ENCODE measurements around the gene STX11. TPM values are rescaled to one million over a fixed set of nuclear protein-coding genes. Genes with fewer than 3 reads are reported as not detected.

Gene STX11
- total and polyA plus RNA-seq, 10 of the 15 experiments (the other 5 are each of a cell fraction or from before 2014, with no cell fraction given) = 0.66 to 38.1 (median 19.8) TPM

- TF ChIP-seq ZNF687 (IDR thresholded peaks at IDR 0.05) = peak; percentile 70
- TF ChIP-seq CHD2 (IDR thresholded peaks at IDR 0.05; ENCODE audit: borderline replicate concordance, low read depth, low read length) = peak; percentile 93
- no peak for TF ChIP-seq NR2C2 (IDR thresholded peaks at IDR 0.05; ENCODE audit: borderline replicate concordance, control insufficient read depth, insufficient read length, low read depth)
- TF ChIP-seq SMAD5 (IDR thresholded peaks at IDR 0.05; ENCODE audit: low read depth) = no peak
- TF ChIP-seq ASH2L (IDR thresholded peaks at IDR 0.05; ENCODE audit: borderline replicate concordance, low read depth) = peak; percentile 100
- TF ChIP-seq RCOR1 (conservative IDR thresholded peaks at IDR 0.05; ENCODE audit: low read depth, low read length) = 0 out of 2 replicates have a peak, but pooled peaks have one; percentile 69
- TF ChIP-seq NFIC (IDR thresholded peaks at IDR 0.05; ENCODE audit: low read depth, low read length) = no peak
- peak; percentile 64 for TF ChIP-seq FOXK2 (IDR thresholded peaks at IDR 0.05)
- TF ChIP-seq GABPA (IDR thresholded peaks at IDR 0.05; ENCODE audit: low read depth) = peak; percentile 73
- TF ChIP-seq POLR2AphosphoS2 (IDR thresholded peaks at IDR 0.05; ENCODE audit: low read depth, low read length) = no peak
- peak; percentile 99; the same call in 1 of the 2 replicates for TF ChIP-seq LARP7 (IDR thresholded peaks at IDR 0.05)
- no peak for TF ChIP-seq CUX1 (IDR thresholded peaks at IDR 0.05; ENCODE audit: insufficient replicate concordance, low read depth, low read length)
- peak; percentile 99 for TF ChIP-seq CBX5 (IDR thresholded peaks at IDR 0.05; ENCODE audit: low read depth)
- peak; percentile 80 for TF ChIP-seq MXI1 (IDR thresholded peaks at IDR 0.05; ENCODE audit: low read depth, low read length)
- TF ChIP-seq MEF2A (IDR thresholded peaks at IDR 0.05; ENCODE audit: insufficient read depth, low read depth, low read length) = no peak
- TF ChIP-seq HDGF (IDR thresholded peaks at IDR 0.05) = no peak
- TF ChIP-seq ZNF592 (IDR thresholded peaks at IDR 0.05) = no peak
Observed at GRCh38 chr6:144215932-144216667, 65.8 kb downstream of the STX11 start (continued).

All from GM12878 (cell line).